ENCODE results near the gene CD302.
"Not testable (repeated sequence)": the region's sequence is repeated elsewhere in the genome, so short reads cannot be mapped to it uniquely, and the experiment has no call there.

The CD302 gene

DNA sequence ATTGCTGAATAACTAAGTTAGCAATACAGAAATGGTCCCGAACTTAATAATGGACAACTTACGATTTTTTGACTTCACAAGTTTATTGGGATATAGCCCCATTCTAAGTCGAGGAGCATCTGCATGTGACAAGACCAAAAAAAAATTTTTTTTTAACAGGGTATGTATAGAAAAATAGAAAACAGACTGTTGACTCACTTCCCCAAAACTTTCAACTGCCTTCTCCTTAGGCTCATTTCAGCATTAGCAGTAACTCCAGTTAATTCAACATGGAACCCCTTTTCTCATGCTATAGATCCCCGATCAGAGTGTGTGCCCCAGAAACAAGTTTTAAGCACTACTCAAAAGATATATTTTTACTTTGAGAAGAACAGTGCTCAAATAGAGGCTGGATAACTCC is 5.4 kb downstream of the CD302 start:
- DNase-seq = no peak

DNA sequence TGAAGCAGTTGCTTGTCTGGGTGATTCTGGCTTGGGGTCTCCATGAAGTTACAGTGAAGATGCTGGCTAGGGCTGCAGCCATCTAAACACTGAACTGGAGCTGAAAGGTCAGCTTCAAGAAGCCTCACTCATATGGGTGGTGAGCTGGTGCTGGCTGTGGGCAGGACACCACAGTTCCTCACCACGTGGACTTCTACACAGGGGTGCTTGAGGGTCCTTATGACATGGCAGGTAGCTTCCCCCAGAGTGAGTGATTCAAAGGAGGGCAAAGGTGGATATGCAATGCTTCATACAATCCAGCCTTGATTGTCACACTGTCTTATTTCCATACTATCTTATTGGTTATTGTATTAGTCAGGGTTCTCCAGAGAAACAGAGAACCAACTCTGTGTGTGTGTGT is 6.0 kb downstream of the CD302 start:
- DNase-seq = no peak

DNA sequence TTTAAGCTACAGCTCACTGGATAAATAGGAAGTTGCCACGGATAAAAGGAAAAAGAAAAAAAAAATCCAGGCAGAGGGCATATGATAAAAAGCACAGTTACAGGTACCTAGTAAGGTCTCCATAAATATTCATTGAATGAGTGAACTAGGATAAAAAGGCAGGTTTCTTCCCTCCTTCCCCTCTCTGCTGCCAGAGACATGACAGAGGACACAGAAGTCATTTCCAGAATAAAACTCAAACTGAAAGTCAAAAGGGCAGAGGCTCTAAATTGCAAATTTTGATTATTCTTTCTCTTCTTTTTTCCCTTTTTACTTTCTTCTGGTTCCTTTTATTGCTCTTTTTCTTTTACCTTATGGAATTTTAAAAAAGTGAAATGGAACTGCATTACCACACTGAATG is 7.7 kb downstream of the CD302 start:
- DNase-seq = no peak

DNA sequence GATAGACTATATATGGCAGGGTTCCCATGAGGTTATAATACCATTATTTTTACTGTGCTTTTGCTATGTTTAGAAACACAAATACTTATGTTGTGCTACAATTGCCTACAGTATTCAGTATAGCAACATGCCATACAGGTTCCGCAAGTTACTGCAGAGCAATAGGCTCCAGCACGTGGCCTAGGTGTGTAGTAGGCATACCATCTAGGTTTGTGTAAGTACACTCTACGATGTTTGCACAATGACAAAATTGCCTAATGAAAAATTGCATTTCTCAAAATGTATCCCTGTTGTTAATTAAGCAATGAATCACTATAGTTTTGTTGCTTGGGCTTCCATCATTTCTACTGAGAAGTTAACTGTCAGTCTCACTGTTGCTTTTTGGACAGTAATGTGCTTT is 9.8 kb downstream of the CD302 start:
- DNase-seq = no peak

DNA sequence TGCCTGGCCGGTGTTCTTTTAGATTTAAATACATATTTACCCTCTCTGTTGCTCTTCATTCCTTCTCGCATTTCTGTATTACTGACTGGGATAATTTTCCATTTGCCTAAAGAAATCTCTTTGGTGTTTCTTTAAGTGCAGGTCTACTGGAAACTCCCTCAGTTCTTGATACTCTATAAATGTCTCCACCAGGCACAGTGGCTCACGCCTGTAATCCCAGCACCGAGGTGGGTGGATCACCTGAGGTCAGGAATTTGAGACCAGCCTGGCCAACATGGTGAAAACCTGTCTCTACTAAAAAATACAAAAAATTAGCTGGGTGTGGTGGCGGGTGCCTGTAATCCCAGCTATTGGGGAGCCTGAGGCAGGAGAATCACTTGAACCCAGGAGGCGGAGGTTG is 10.4 kb downstream of the CD302 start:
- not testable (repeated sequence) for DNase-seq

- DNase-seq = no peak
Measured at GRCh38 chr2:159786938-159787337, 11.1 kb downstream of the CD302 start.

DNA sequence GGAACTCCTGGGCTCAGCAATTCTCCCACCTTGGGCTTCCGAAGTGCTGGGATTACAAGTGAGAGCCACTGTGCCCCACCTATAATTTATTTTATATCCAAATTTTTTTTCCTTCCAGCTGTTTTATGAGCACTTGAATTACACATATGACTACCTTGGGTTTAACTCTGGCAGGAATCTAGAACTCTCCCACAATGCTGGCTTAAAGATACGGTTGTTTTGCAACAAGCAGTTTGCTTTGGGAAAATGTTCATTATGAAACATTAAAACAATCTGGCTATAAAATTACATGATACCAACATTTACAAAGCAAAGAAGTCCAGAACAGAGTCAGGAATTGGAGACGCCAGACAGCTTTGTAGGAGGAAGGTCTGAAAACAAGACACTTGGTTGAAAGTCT is 12.8 kb downstream of the CD302 start:
- DNase-seq = no peak

- DNase-seq = not testable (repeated sequence)
Measured at GRCh38 chr2:159784744-159785143, 13.3 kb downstream of the CD302 start.

DNA sequence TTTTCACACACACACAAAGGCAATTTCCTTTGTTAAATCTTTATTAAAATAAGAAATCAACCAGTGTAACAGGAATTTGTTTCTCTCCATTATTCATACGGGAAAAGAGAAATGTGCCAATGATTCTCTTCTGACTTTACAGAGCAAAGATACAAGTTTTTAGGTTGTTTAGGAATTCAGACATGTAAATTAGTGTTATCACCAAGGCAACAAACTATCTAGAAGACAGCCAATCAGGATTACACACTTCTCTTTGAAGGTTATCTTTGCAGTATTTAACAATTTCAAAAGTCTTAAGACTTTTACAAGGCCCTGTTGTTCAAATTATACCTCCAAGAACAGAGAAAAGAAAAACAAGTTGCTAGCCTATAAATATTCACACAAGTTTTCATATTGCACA is 14.5 kb downstream of the CD302 start:
- DNase-seq = no peak

DNA sequence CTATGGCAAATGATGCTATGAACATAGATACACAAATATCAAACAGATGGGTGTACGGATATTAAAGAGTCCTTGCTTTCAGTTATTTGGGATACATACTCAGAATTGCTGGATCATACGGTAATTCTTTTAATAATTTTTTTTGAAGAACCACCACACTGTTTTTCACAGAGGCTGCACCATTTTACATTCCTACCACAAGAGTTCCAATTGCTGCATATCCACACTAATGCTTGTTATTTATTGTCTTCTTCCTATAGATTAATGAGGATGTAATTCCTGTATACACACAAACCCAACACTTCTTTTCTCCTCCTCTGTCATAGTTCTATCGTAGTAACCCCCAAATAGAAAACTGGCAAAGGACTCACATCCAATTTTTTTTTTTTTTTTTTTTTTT is 21.7 kb downstream of the CD302 start:
- no peak for DNase-seq

- no peak for DNase-seq
Measured at GRCh38 chr2:159775021-159775420, 23.0 kb downstream of the CD302 start.

DNA sequence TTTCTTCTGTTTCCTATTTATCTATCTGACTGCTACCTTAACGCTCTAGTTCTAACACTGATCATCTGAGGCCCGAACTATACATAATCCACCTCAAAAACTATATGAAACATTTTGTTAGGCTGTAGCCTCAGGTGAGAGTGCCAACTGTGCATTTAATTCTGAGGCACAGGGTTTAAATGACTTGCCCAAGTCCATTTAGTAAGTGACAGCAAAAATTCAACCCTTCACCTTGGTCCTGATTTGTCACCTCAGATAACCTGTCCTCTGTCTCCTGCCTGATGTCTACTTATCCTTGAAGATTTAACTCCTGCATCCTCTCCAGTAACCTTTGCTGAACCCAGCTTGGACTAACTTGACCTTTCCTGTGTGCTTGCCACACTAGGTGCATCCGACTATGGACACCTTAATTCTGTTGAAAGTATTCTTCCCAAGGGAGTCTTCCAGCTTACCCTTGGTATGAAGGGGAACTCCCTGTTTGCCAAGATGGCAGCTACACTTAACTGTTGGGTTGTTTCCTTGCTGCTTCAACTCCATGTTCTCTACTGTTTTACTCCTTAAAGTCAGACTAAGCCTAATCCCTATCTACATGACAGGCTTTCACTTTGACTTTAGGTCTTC is 23.5 kb downstream of the CD302 start:
- DNase-seq = no peak

DNA sequence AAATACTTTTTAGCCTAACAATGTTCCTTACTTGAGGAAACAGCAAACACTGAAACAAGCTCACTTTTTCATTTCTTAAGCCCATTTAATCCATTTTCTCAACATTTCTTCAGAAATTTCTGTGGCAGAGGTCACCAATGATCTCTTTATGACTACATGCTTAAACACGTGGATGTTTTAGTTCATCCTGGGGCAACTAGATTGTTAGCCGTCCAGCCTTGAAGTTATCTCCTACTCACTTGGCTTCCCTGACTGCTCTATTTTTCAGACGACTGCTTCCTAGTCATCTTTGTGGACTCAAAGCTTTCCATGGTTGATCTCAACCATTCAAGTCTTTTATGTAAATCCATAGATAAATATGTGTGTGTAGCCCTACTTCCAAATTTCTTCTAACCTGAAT is 24.1 kb downstream of the CD302 start:
- DNase-seq = no peak

DNA sequence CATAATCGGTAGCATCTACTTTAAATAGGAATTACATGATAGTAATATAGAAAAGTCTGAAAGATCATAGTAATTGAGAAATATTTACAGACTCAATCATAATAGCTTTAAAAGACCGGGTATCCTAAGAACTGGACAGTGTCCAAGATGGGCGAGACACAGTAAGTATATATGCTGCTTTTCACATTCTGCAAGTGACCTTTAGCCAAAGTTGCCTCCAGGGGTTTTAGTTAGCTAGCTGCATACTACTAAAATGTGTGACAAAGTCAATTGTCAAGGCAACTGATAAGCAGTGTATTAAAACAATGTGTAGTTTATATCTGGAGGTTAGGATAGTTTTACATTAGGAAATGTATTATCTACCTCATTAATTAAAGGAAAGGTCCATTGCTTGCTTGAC is 24.6 kb downstream of the CD302 start:
- no peak for DNase-seq

GRCh38 chr2:159769147-159769546 is 28.9 kb downstream of the CD302 start:
- DNase-seq = no peak

- no peak for DNase-seq
Measured at GRCh38 chr2:159762075-159762474, 35.9 kb downstream of the CD302 start.

DNA sequence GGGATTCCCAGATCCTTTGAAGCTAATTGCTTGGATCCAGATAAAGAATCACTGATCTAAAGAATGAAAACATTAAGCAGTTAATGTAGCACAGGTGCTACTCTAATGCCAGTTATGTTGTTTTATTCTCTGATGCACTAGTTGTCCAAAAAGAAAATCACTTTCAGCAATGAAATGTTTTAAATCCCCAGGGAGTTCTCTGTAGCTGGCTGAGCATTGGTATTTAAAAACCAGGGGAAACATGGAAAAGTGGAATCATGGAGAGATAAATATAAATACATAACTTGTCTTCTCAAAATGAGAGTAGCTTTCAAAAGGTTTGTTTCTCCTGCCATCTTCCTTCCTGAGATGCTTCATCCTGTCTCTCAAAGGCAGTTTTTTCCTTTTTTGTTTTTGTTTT is 37.7 kb downstream of the CD302 start:
- DNase-seq = no peak

GRCh38 chr2:159759577-159759976 is 38.4 kb downstream of the CD302 start:
- no peak for DNase-seq

DNA sequence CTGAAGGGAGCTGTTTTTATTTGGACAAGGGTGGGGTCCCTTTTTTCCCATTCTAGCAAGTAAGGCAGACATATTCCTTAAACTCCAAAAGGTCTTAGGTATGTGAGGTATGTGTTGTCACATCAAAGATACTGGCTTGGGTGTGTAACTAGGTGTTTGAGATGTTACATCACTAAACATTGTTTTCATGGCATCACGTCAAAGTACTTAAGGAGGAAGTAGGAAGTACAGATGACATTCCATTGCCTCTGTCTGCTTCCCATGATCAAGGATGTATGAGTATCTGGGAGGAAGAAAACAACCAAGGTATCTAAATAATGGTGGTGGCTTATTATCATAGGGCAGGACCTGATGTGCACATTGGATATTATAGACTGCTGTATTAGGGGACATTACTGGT is 39.3 kb downstream of the CD302 start:
- no peak for DNase-seq

DNA sequence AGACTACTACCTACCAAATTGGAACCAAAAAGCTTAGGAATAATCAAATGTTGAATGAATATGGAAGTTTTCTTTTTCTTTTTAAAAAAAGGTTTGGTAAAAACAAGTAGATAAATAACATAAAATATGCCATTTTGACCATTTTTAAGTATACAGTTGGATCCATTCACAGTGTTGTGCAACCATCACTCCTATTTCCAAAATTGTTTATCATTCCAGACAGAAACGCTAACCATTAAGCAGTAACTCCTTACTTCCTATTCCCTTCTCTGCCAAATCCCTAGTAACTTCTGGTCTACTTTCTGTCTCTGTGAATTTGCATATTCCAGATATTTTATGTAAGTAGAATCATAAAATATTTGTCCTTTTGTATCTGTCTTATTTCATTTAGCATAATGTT is 39.8 kb downstream of the CD302 start:
- no peak for DNase-seq

- no peak for DNase-seq
Measured at GRCh38 chr2:159755788-159756187, 42.2 kb downstream of the CD302 start.

GRCh38 chr2:159755014-159755413 is 43.0 kb downstream of the CD302 start:
- no peak for DNase-seq

DNA sequence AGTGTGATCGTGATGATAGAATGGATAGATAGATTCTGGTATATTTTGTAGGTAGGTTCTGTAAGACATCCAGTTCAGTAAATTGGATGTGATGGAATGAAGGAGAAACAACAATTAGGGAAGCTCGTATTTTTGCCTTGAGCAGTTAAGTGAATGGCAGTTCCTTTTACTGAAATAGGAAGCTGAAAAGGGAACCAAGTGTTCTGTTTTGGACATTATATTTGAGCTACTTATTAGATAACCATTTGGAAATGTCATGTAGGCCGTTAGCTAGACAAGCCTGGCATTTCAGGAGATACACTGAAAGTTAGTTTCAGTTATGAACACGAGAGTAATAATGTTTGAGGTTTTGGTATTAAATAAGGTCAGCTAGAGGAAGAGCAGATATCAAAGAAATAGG is 44.2 kb downstream of the CD302 start:
- no peak for DNase-seq

GRCh38 chr2:159750873-159751272 is 47.1 kb downstream of the CD302 start:
- DNase-seq = no peak

DNA sequence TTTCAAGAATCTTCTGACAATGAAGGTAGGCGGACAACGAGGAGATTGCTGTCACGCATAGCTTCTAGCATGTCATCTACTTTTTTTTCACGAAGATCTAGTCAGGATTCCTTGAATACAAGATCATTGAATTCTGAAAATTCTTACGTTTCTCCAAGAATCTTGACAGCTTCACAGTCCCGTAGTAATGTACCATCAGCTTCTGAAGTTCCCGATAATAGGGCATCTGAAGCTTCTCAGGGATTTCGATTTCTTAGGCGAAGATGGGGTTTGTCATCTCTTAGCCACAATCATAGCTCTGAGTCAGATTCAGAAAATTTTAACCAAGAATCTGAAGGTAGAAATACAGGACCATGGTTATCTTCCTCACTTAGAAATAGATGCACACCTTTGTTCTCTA is 49.9 kb downstream of the CD302 start:
- no peak for DNase-seq

DNA sequence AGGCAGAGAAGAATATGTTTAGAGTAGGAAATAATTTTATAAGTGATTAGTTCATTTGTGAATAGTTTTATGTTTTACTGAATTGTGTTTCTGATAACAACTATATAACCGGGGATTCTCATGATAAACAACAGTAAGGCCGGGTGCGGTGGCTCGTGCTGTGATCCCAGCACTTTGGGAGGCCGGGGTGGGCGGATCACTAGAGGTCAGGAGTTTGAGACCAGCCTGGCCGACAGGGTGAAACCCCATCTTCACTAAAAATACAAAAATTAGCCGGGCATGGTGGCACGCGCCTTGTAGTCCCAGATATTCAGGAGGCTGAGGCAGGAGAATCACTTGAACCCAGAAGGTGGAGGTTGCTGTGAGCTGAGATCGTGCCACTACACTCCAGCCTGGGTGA is 52.8 kb downstream of the CD302 start:
- DNase-seq = not testable (repeated sequence)
